Breast epithelium (tissue), 3 donors: ENCODE measurements around the gene PARM1.

Experiments used
- CTCF ChIP-seq, 3 donors: fragments of 450-650 bp; IDR thresholded peaks; one replicate each; pipeline ENCODE4 v1.5.1; 2016 to 2017; ENCODE audit warnings: antibody characterized with exemption in 3 of 3, mild to moderate bottlenecking in 3 of 3, moderate library complexity in 3 of 3
- POLR2A ChIP-seq: fragments of 450-650 bp; IDR thresholded peaks from one replicate; pipeline ENCODE4 v1.6.1; 2016; ENCODE audit warnings: antibody characterized with exemption, mild to moderate bottlenecking, moderate library complexity
- POLR2AphosphoS5 ChIP-seq, 3 donors: sonication (generic); formaldehyde crosslinking; IDR thresholded peaks; one replicate each; pipeline ENCODE4 v1.6.1; 2017; ENCODE audit warnings: antibody characterized with exemption in 3 of 3

DNA sequence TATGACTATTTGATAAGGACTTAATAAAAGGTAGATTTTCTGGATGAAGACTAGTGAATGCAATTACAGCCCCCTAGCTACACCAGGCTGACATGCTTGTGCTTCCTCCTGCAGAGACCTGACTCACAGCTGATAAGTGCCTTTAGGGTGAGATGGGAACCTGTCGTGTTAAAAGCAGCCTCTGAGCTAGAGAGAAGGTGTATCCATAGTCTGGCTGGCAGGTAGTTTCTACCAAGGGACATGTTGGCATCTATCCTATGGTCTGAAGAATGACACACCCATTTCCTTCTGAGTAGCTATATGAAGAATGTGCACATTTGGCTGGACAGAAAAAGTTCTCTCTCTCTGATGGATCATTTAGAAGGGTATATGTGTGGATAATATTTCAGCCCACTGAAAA, 64.1 kb downstream of the PARM1 start:
- TF ChIP-seq CTCF (IDR thresholded peaks at IDR 0.05) = no peak
- no peak for TF ChIP-seq POLR2A
- no peak for TF ChIP-seq POLR2AphosphoS5 (IDR thresholded peaks at IDR 0.05)
